KOPT-K1 (cell line): ENCODE data around the gene GPR158.

Experiments
- H3K27ac ChIP-seq: fragments of 200-600 bp; sonication (generic); 2 replicates; pipeline ENCODE4 v1.5.1; 2016; ENCODE audit warnings: antibody characterized with exemption, mild to moderate bottlenecking, low read depth, low read length; ENCODE audit not compliant: poor library complexity, severe bottlenecking
- H3K36me3 ChIP-seq: fragments of 200-600 bp; sonication (generic); 2 replicates; pipeline ENCODE4 v1.5.1; 2017; ENCODE audit warnings: antibody characterized with exemption, mild to moderate bottlenecking, low read length, moderate library complexity; ENCODE audit not compliant: insufficient read depth
- H3K9me3 ChIP-seq: fragments of 200-600 bp; sonication (generic); 2 replicates; pipeline ENCODE4 v1.5.1; 2017; ENCODE audit warnings: antibody characterized with exemption, low read length, mild to moderate bottlenecking; ENCODE audit not compliant: insufficient read depth, poor library complexity, severe bottlenecking

GPR158 gene

DNA sequence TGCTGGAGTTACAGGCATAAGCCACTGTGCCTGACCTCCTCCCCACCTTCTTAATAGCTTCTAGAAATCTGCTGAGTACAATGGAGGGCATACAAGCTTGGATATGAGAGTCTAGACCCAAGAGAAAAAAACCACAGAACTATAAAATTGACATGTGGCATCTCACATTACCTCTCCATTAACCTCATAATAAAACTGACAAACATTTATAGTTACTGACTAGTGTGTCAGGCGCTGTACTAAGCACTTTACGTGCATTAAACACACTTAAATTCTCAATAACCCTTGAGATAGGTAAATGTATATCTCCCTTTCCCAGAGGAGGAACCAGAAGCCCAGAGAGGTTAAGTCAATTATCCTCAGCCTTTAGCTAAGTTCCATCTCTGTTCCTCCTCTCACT, 458.7 kb downstream of the GPR158 start:
- Histone ChIP-seq H3K36me3 (no peaks in the 10 kb centered on the region), H3K27ac (no peak overlapping the region), H3K9me3 (no peaks in the 10 kb centered on the region)

DNA sequence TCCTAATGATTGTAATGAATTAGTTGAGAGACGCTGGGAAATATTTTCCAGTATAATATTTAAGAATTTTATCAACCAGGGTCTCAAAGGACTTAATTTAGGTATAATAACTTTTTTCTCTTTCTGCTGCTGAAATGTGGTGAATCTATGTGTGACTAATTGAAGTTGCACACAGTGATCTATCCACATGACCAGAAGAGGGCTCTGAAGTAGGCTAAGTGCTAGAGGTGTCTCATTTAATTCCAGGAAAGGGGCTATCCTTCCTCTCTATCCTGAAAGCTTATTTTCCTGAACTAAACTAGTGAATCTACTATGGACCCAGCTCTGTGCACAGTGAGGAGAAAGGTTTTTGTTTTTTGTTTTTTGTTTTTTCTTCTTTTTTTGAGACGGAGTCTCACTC, 464.8 kb downstream of the GPR158 start:
- no peak overlapping the region for H3K27ac ChIP-seq
- no peaks in the 10 kb centered on the region for H3K9me3 ChIP-seq
- H3K36me3 ChIP-seq, result no peaks in the 10 kb centered on the region

DNA sequence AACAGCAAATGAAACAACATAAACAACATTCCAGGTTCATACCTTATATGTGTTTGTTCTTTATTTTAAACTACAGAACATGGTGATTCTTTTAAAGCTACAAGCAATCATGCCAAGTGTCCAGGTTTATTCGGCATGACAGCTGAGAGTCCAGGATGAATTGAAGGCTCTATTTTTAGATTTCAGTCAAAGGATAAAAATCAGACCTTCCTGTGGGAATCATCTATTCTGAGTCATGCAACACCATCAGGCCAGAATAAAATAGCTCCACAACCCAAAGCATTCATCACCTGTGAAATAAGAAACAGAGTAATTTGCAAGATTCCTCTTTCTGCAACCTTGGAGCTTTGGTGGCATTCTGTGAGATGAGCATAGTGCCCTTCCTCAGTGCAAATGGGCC, 466.8 kb downstream of the GPR158 start:
- H3K27ac ChIP-seq, result no peak overlapping the region
- no peaks in the 10 kb centered on the region for H3K9me3 ChIP-seq
- no peaks in the 10 kb centered on the region for H3K36me3 ChIP-seq

DNA sequence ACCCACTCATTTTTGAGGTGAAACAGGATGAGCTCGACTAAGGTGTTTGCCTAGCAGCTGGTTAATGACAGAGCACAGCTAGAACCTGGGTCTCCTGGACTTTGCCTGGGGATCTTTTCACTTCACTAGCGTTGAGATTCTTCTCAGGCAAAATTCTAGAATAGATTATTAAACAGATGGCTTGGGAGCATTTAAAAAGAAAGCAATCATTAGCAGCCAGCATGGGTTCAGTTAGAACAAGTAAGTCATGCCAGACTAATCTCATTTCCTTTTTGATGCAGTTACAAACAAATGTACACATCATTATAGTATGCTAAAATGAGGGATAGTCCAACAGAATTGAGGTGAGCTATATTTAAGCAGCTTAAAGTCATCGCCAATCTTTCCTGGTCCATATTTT, 467.9 kb downstream of the GPR158 start:
- H3K27ac ChIP-seq, result no peak overlapping the region
- H3K36me3 ChIP-seq, result no peaks in the 10 kb centered on the region
- no peaks in the 10 kb centered on the region for H3K9me3 ChIP-seq

DNA sequence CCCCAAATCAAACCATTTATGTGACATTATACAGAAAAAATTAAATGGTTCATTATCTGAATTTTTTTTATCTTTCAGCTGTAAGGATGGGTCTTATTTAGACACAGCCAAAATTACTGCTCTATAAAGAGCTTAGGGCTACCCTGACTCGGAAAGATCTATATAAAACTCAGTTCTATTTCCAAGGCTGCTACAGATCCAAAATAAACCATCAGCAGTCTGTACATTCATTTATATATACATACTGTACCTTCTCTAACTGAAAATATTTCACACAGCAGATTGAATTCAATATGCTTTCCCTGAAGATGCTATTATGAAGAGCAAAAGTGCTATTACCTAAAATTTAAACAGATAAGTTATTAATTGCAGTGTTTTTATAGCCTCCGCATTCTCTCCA, 471.6 kb downstream of the GPR158 start:
- no peaks in the 10 kb centered on the region for H3K9me3 ChIP-seq
- no peaks in the 10 kb centered on the region for H3K36me3 ChIP-seq
- H3K27ac ChIP-seq, result no peak overlapping the region

DNA sequence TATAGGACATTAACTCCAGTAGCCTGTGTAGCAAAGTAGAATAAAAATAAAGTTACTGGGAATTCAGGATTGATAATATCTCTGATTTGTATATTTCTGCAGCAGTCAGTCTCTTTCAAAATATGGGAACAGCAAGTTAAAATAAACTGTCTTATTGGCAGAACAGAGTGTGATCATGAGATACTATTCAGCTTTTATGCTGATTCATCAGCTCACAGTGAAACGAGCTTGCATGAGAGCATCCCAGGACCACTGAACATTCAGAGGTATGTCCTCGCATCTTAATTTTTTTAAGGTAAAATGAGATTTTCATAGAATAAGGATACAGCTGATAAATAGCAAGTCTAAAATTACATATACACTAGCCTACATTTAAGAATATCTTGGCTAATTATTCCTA, 476.7 kb downstream of the GPR158 start:
- no peaks in the 10 kb centered on the region for H3K36me3 ChIP-seq
- H3K27ac ChIP-seq, result no peak overlapping the region
- no peaks in the 10 kb centered on the region for H3K9me3 ChIP-seq
